PC-9 (cell line): ENCODE measurements around the gene B3GAT2. TPM values are rescaled to one million over a fixed set of nuclear protein-coding genes. Genes with fewer than 3 reads are reported as not detected.

Experiments used
- BruUV-seq: library from RNA; stranded (reverse); fragments of 400-500 nt; replicated peaks from 2 replicates; lab custom pipeline; 2021; lab: Mats Ljungman, UMichigan
- CTCF ChIA-PET: fragments of 300-600 bp; sonication (Branson Sonifier 250); formaldehyde crosslinking; loops from one replicate; lab custom pipeline; 2022; ENCODE audit warnings: antibody characterized with exemption; lab: Charles Lee
- POLR2A ChIA-PET: fragments of 300-600 bp; sonication (Branson Sonifier 250); formaldehyde crosslinking; loops from one replicate; lab custom pipeline; 2022; ENCODE audit warnings: antibody characterized with exemption; ENCODE audit not compliant: unreplicated experiment; lab: Charles Lee
- DNase-seq, 2 experiments: peaks; one replicate each; pipeline versions ENCODE4 v3.0.0 to v3.0.0-alpha.2; 2015 to 2022; ENCODE audit warnings: mixed read lengths in 1 of 2
- H2AFZ ChIP-seq: fragments of 200-600 bp; sonication (generic); 2 replicates; pipeline ENCODE4 v1.8.1; 2017; ENCODE audit warnings: antibody characterized with exemption
- H3F3A ChIP-seq: fragments of 200-600 bp; sonication (generic); 2 replicates; pipeline ENCODE4 v1.8.1; 2017; ENCODE audit warnings: antibody characterized with exemption, mild to moderate bottlenecking, low read depth; ENCODE audit not compliant: insufficient read depth
- H3K27ac ChIP-seq: fragments of 200-600 bp; sonication (generic); 2 replicates; pipeline ENCODE4 v1.6.1; 2016; ENCODE audit warnings: mixed run types
- H3K27me3 ChIP-seq: fragments of 200-600 bp; sonication (generic); 2 replicates; pipeline ENCODE4 v1.6.1; 2016; ENCODE audit warnings: low read depth, mixed run types; ENCODE audit not compliant: insufficient read depth
- H3K36me3 ChIP-seq: fragments of 200-600 bp; sonication (generic); 2 replicates; pipeline ENCODE4 v1.6.1; 2016; ENCODE audit warnings: low read depth, mixed run types
- H3K4me1 ChIP-seq: fragments of 200-600 bp; sonication (generic); replicated peaks from 2 replicates; pipeline ENCODE4 v1.6.1; 2016; ENCODE audit warnings: mixed run types; ENCODE audit not compliant: insufficient read depth
- H3K4me2 ChIP-seq: fragments of 200-600 bp; sonication (generic); 2 replicates; pipeline ENCODE4 v1.6.1; 2017; ENCODE audit warnings: mixed run types
- H3K4me3 ChIP-seq: fragments of 200-600 bp; sonication (generic); 2 replicates; pipeline ENCODE4 v1.6.1; 2016; ENCODE audit warnings: mixed run types
- H3K79me2 ChIP-seq: fragments of 200-600 bp; sonication (generic); 2 replicates; pipeline ENCODE4 v1.6.1; 2017; ENCODE audit warnings: low read depth, mixed run types
- H3K9me2 ChIP-seq: fragments of 200-600 bp; sonication (generic); 2 replicates; pipeline ENCODE4 v1.8.1; 2017; ENCODE audit warnings: mild to moderate bottlenecking; ENCODE audit not compliant: insufficient read depth
- H3K9me3 ChIP-seq: fragments of 200-600 bp; sonication (generic); 2 replicates; pipeline ENCODE4 v1.8.1; 2016; ENCODE audit warnings: low read depth; ENCODE audit not compliant: insufficient read depth
- H4K20me1 ChIP-seq: fragments of 200-600 bp; sonication (generic); 2 replicates; pipeline ENCODE4 v1.8.1; 2017; ENCODE audit not compliant: insufficient read depth
- EZH2 ChIP-seq: fragments of 200-600 bp; sonication (generic); IDR thresholded peaks from 2 replicates; pipeline ENCODE4 v1.8.0; 2017; ENCODE audit warnings: antibody characterized with exemption, low read depth
- intact Hi-C: fragments of 100-400 bp; cut with micrococcal nuclease; formaldehyde crosslinking; loops from one replicate; pipeline ENCODE4 v1.10.0; 2022; ENCODE audit not compliant: unreplicated experiment
- total RNA-seq: library from RNA; stranded (reverse); gene quantifications from 2 replicates; pipeline ENCODE4 v1.2.3, GENCODE V29; 2021
- TF ChIP-seq, protein P1 (sequence below): fragments of 200-600 bp; sonication (generic); conservative IDR thresholded peaks from 2 replicates; pipeline ENCODE4 v1.6.1; 2017; ENCODE audit warnings: mixed run types, antibody characterized with exemption, mild to moderate bottlenecking, moderate library complexity

B3GAT2 gene
- total RNA-seq, 1 experiment from 2014 or later: not detected

DNA sequence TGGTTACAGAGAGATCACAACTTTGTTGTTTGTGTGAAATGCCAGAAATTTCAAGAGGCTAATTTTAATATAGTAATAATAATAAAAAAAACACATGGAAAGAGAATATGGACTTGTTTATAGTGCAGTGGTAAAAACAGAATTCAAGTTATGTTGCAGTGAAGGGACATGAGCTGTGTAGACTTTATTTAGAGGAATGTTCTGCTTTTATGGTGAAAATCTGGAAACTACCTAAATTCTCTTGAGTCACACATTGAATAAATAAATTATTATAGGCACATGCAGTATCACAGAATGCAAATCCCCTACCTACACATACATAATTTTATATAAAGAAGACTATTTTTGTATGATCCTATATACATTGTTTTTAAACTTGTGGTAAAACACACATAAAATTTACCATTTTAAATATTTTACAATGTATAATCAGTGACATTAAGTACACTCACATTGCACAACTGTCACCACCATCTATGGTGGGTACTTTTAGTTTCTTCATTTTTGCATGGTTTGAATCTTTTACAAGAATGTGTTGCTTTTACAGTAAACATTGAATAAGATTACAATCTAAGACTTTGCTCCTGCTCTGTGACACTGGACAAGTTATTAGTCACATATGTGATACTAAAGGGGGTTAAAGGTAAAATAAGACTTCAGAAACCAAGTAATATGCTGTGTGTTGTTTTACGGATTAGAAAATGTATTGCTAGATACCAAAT, 107.4 kb downstream of the B3GAT2 start:
- Histone ChIP-seq H3K4me3 (no peak overlapping the region), H3F3A (no peaks in the 10 kb centered on the region), H3K27ac (no peak overlapping the region), H2AFZ (no peak overlapping the region), H3K9me3 (no peaks in the 10 kb centered on the region), H3K79me2 (no peaks in the 10 kb centered on the region), H3K27me3 (no peaks in the 10 kb centered on the region), H3K4me1 (no peaks in the 10 kb centered on the region), H3K4me2 (no peak overlapping the region), H3K9me2 (no peaks in the 10 kb centered on the region), H3K36me3 (no peaks in the 10 kb centered on the region; the same call in 1 of the 2 replicates), H4K20me1 (no peaks in the 10 kb centered on the region)
- TF ChIP-seq EZH2: no peak
- TF ChIP-seq, protein P1, sequence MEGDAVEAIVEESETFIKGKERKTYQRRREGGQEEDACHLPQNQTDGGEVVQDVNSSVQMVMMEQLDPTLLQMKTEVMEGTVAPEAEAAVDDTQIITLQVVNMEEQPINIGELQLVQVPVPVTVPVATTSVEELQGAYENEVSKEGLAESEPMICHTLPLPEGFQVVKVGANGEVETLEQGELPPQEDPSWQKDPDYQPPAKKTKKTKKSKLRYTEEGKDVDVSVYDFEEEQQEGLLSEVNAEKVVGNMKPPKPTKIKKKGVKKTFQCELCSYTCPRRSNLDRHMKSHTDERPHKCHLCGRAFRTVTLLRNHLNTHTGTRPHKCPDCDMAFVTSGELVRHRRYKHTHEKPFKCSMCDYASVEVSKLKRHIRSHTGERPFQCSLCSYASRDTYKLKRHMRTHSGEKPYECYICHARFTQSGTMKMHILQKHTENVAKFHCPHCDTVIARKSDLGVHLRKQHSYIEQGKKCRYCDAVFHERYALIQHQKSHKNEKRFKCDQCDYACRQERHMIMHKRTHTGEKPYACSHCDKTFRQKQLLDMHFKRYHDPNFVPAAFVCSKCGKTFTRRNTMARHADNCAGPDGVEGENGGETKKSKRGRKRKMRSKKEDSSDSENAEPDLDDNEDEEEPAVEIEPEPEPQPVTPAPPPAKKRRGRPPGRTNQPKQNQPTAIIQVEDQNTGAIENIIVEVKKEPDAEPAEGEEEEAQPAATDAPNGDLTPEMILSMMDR: no peak
- ChIA-PET CTCF (no interaction called here), POLR2A (no interaction called here)
- intact Hi-C loops: no loop called here
- no TSS peak for BruUV-seq
- DNase-seq: no peak

DNA sequence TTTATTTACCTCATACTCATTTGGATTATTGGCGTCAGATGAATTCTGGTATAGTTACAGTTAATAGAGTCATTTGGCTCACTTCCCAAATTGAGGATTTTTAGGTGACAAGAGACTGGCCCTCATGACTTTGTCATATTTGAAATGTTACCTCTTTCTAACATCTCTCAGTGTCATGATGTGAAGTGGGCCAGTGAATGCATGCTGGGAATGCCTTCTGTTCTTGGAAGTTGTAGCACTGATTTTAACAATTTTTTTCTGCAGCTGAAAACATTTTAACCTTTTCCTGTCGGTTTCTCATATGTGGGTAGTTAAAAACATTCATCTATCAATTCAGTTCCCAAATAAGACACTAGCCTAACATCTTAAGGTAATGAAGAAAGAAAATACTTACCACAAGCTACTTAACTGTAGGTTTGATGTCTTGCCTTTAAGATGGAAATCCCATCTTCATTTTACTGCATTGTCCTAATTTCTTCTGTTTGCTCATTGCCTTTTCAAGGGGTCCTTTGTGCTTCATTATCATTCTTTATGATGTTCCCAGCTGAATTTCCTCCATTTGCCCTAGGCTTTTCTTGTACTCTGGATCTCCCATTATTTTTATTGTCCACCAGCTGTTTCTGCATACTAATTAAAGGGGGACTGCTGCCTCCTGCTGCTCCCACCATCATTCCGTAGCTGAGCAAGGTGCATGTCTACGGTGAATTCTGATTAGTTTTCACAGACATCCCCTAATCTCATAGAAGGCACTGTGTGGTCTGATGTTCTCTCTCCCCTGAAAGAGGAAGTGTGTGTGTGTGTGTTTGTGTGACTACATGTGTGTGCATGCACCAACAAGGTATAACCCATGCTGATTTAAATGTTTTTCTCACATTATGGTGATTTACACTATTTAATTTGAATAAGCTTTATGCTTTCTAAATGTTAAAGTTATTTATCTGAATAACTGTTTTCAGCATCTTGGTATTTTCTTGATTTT, 109.5 kb downstream of the B3GAT2 start:
- H3F3A ChIP-seq: no peaks in the 10 kb centered on the region
- no TSS peak for BruUV-seq
- POLR2A ChIA-PET: no interaction called here

DNA sequence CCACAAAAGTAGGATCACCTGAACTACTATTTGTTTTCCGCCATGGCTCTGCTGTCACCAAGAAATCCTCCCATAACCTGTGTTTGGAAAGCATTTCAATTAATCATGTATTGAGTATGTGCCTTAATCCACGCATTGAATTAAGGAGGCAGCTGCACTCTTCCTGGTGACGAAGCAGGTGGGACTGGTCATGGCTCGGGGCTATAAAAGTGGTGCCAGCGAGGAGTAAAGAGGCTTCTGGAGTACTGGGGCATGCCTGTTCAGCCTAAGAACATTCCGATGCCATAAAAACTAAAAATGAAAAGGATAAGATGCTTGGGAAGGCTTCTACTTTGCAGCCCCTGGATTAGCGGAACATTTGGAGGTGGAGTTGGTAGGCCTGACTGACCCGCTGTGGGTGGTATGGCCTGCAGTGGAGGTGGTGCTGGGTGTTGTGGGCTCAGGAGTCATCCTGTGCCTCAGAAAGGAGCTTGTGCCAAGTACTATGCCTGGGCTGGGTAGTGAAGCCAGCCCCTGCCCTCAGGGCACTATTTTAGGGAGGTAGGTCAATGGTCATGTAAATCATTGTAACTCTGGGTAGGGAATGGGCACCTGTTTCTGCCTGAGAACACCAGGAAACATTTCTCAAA, 110.5 kb downstream of the B3GAT2 start:
- Histone ChIP-seq H3K36me3 (no peaks in the 10 kb centered on the region), H3K27me3 (no peaks in the 10 kb centered on the region), H3K9me3 (no peaks in the 10 kb centered on the region), H3K9me2 (no peaks in the 10 kb centered on the region), H4K20me1 (no peaks in the 10 kb centered on the region), H3K79me2 (no peaks in the 10 kb centered on the region), H3K4me2 (no peak overlapping the region), H3K4me3 (no peak overlapping the region), H3K27ac (no peak overlapping the region), H3K4me1 (no peaks in the 10 kb centered on the region), H2AFZ (no peak overlapping the region), H3F3A (no peaks in the 10 kb centered on the region)
- CTCF ChIA-PET: no interaction called here
- DNase-seq: no peak
- POLR2A ChIA-PET: no interaction called here
- intact Hi-C loops: no loop called here
- TF ChIP-seq, protein P1: no peak
- TF ChIP-seq EZH2: no peak
- no TSS peak for BruUV-seq

More for the DNA sequence above, 109.5 kb downstream of the B3GAT2 start:
- no peak for DNase-seq
- intact Hi-C loops: no loop called here
- TF ChIP-seq EZH2: no peak
- TF ChIP-seq, protein P1: no peak
- no peaks in the 10 kb centered on the region for H4K20me1 ChIP-seq
- no peaks in the 10 kb centered on the region; the same call in 1 of the 2 replicates for H3K36me3 ChIP-seq
- no peaks in the 10 kb centered on the region for H3K27me3 ChIP-seq
- CTCF ChIA-PET: no interaction called here
- H3K4me2 ChIP-seq: no peak overlapping the region
- H3K9me2 ChIP-seq: no peaks in the 10 kb centered on the region
- H3K9me3 ChIP-seq: no peaks in the 10 kb centered on the region
- H3K27ac ChIP-seq: no peak overlapping the region
- no peaks in the 10 kb centered on the region for H3K4me1 ChIP-seq
- H2AFZ ChIP-seq: no peak overlapping the region
- no peaks in the 10 kb centered on the region for H3K79me2 ChIP-seq
- H3K4me3 ChIP-seq: no peak overlapping the region
